T-helper 17 cell (primary cell): ENCODE data around the gene SH3RF3. TPM values are rescaled to one million over a fixed set of nuclear protein-coding genes. Genes with fewer than 3 reads are reported as not detected.

Source experiments
- ATAC-seq: fragments of 150-1000 bp; cut with Tn5 transposase; 2 replicates; pipeline ENCODE4 v1.10.0; 2021; ENCODE audit warnings: mild to moderate bottlenecking, moderate library complexity
- DNase-seq, 3 donors: peaks; one replicate each; pipeline versions ENCODE4 v3.0.0 to v3.0.0-alpha.2; 2020 to 2021
- H3K9me3 ChIP-seq: one replicate; pipeline ENCODE4 v1.7.0; 2013; ENCODE audit warnings: low read length, mild to moderate bottlenecking; ENCODE audit not compliant: control insufficient read depth, poor library complexity, severe bottlenecking
- H3K27ac Mint-ChIP-seq: one replicate; pipeline ENCODE4 v1.8.0; 2022; ENCODE audit warnings: mild to moderate bottlenecking, moderate library complexity, mixed read lengths
- H3K27me3 Mint-ChIP-seq: one replicate; pipeline ENCODE4 v1.8.0; 2022; ENCODE audit warnings: mixed read lengths
- H3K36me3 Mint-ChIP-seq: one replicate; pipeline ENCODE4 v1.8.0; 2022; ENCODE audit warnings: low read depth, mixed read lengths
- H3K4me1 Mint-ChIP-seq: one replicate; pipeline ENCODE4 v1.8.0; 2022; ENCODE audit warnings: mild to moderate bottlenecking, mixed read lengths
- H3K4me3 Mint-ChIP-seq: one replicate; pipeline ENCODE4 v1.8.0; 2022; ENCODE audit warnings: mild to moderate bottlenecking, moderate library complexity, mixed read lengths
- total RNA-seq, 4 donors: library from RNA in 2 of 4; stranded (reverse) in 2 of 4; gene quantifications; one replicate each; pipeline ENCODE4 v1.2.3 and lab custom pipeline; 2022 to 2026

SH3RF3 gene
- total RNA-seq, 2 donors from 2014 or later = 0.16 to 0.27 TPM

DNA sequence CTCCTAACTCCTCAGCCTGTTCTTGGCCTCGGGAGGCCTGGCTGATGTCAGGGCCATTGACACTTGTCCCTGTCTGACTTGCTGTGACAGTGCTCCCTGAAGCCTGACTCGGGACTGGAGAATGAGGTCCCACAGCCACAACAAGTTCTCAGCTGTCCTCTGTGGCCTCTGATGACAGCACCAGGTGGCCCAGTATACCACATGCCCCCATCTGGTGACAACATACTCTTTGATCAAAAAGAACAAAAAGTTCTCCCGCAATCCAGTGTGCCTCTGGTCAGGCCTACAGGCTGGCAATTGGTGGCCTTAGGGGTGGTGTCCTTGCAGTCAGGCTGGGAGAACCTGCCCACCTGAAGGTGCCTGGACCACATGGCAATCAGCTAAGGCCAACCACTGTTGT, 382.2 kb downstream of the SH3RF3 start:
- Mint-ChIP-seq H3K27me3 (peaks cover 14% of the 10 kb centered on the region), H3K27ac (no peak overlapping the region), H3K36me3 (no peaks in the 10 kb centered on the region), H3K4me3 (no peak overlapping the region), H3K4me1 (peaks cover 14% of the 10 kb centered on the region)
- H3K9me3 ChIP-seq = no peaks in the 10 kb centered on the region
- no peak for ATAC-seq
- no peak for DNase-seq

- ATAC-seq = no peak
- Mint-ChIP-seq H3K27ac (no peak overlapping the region), H3K4me3 (no peak overlapping the region), H3K27me3 (peaks cover 14% of the 10 kb centered on the region), H3K36me3 (no peaks in the 10 kb centered on the region), H3K4me1 (peaks cover 14% of the 10 kb centered on the region)
- no peak for DNase-seq
- H3K9me3 ChIP-seq = no peaks in the 10 kb centered on the region
Measured at GRCh38 chr2:109512076-109512475, 383.1 kb downstream of the SH3RF3 start.

GRCh38 chr2:109513230-109513629, 384.2 kb downstream of the SH3RF3 start:
- DNase-seq (no peak), ATAC-seq (no peak)
- H3K36me3 Mint-ChIP-seq = no peaks in the 10 kb centered on the region
- peaks cover 14% of the 10 kb centered on the region for H3K4me1 Mint-ChIP-seq
- peak overlapping the region; percentile 66 for H3K27ac Mint-ChIP-seq
- H3K9me3 ChIP-seq = no peaks in the 10 kb centered on the region
- H3K4me3 Mint-ChIP-seq = no peak overlapping the region
- H3K27me3 Mint-ChIP-seq = peaks cover 14% of the 10 kb centered on the region

GRCh38 chr2:109513749-109514588, 385.0 kb downstream of the SH3RF3 start:
- Mint-ChIP-seq H3K4me3 (no peak overlapping the region), H3K36me3 (no peaks in the 10 kb centered on the region), H3K4me1 (peaks cover 14% of the 10 kb centered on the region), H3K27ac (peak overlapping the region; percentile 66), H3K27me3 (peaks cover 14% of the 10 kb centered on the region)
- no peaks in the 10 kb centered on the region for H3K9me3 ChIP-seq
- ATAC-seq (no peak), DNase-seq (no peak)

DNA sequence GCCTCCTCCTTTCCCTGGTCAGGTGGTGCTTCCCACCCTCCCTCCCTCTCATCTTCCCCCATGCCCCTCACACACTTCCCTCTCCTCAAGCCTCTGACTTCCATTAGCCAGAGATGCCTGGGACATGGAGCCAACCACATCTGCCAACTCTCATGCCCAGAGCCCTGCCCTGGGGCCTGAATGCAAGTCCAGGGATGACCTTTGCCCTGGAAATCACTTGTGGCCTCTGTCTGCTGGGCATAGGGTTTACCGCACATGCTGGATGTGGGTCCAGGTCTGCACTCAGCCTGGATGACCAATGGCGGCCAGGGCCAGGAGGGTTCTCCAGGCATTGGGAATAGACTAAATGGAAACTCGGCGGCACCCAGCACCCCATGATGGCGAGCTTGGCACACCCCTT, 385.9 kb downstream of the SH3RF3 start:
- peaks cover 12% of the 10 kb centered on the region for H3K4me1 Mint-ChIP-seq

DNA sequence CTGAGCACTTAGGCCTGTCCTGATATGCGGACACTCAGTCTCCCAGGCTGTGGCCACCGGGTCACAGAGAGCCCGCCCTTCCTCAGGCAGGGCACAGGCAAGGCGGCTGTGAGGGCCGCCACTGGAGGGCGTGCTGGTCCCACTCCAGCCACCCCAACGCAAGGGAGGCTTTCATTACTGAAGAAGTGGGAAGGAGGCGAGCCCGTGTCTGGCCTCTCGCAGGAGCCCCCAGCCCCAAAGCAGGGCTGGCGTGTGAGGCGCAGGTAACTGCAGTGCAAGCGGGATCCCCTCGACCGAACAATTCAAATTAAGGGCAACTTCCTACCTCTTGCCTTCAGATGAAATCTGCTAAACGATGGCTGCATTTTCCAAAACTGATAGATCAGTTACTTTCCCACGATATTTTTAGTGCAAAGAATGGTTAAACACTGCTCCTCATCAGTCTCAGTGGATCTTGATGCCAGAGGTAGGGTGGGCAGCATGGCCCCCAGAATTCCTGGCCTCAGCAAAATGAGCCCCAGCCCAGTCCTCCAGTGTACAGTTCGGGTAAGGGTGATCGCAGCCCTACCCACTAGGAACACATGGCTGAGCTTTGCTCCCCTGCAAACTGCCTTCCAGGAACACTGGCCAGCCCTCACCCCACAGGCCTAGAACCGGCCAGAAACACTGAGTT, 387.6 kb downstream of the SH3RF3 start:
- no peaks in the 10 kb centered on the region for H3K9me3 ChIP-seq
- Mint-ChIP-seq H3K4me3 (no peak overlapping the region), H3K36me3 (no peaks in the 10 kb centered on the region), H3K27me3 (peaks cover 14% of the 10 kb centered on the region), H3K27ac (no peak overlapping the region), H3K4me1 (peaks cover 8% of the 10 kb centered on the region)
- DNase-seq (no peak), ATAC-seq (no peak)

More for the DNA sequence above, 385.9 kb downstream of the SH3RF3 start:
- no peaks in the 10 kb centered on the region for H3K9me3 ChIP-seq
- no peak for ATAC-seq
- no peak for DNase-seq
- peaks cover 14% of the 10 kb centered on the region for H3K27me3 Mint-ChIP-seq
- H3K27ac Mint-ChIP-seq = no peak overlapping the region
- H3K4me3 Mint-ChIP-seq = no peak overlapping the region
- no peaks in the 10 kb centered on the region for H3K36me3 Mint-ChIP-seq

DNA sequence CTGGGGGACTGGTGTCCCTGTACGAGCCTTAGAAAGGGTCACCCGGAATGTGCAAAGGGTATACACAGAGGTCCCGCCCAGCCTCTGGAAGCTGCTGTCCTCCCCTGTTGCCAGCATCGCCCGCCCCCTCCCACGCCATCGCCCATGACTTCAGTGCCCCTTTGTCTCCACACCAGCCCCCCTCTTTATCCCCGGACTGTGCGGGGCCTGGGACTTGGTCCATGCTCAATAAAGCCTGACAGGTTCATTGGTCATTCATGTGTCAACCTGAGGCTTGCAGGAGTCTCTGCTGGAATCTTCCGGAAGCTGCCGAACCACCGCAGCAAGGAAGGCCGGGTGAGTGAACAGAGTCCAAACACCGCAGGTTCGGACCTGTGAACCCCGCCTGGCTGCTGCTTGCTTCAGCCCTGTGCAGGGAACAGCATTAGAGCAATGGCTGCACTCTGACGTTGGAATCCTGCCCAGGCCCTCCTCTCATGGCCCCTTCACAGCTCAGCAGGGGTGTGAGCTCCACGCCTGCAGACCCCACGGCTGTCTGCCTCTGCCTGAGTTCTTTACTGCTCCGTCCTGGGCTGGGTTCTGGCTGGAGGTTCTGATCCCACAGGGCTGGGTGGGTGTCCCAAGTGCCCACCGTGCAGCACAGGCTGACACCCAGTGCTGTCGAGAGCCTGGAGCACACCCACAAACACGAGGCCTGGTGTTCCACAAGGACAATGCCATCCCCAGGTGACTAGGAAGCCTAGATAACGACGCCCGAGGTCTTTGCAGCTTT, 388.3 kb downstream of the SH3RF3 start:
- Mint-ChIP-seq H3K36me3 (no peaks in the 10 kb centered on the region), H3K27me3 (peaks cover 14% of the 10 kb centered on the region), H3K4me1 (peaks cover 8% of the 10 kb centered on the region), H3K4me3 (no peak overlapping the region), H3K27ac (no peak overlapping the region)
- H3K9me3 ChIP-seq = no peaks in the 10 kb centered on the region
- no peak for ATAC-seq
- DNase-seq = no peak

DNA sequence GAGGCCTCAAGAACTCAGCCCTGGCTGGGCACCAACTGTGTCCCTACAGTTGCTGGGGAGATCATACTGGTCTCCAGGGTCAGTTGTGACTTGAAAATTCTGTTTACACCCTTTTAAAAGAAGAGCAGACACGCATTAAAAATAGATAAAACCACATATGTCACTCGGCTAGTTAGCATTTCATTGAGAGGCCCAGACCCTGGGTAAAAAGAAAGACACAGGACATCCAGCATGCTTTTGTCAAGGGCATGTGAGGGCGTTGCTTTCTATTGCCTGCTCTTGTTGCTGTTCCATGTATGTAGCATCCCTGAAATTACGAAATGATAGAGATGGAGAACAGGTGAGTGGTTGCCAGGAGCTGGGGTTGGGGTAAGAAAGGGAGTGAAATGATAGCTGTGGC, 390.5 kb downstream of the SH3RF3 start:
- Mint-ChIP-seq H3K4me3 (no peak overlapping the region), H3K4me1 (peaks cover 2% of the 10 kb centered on the region), H3K27me3 (peaks cover 4% of the 10 kb centered on the region), H3K36me3 (no peaks in the 10 kb centered on the region), H3K27ac (no peak overlapping the region)
- H3K9me3 ChIP-seq = no peaks in the 10 kb centered on the region
- ATAC-seq = no peak
- DNase-seq = no peak

DNA sequence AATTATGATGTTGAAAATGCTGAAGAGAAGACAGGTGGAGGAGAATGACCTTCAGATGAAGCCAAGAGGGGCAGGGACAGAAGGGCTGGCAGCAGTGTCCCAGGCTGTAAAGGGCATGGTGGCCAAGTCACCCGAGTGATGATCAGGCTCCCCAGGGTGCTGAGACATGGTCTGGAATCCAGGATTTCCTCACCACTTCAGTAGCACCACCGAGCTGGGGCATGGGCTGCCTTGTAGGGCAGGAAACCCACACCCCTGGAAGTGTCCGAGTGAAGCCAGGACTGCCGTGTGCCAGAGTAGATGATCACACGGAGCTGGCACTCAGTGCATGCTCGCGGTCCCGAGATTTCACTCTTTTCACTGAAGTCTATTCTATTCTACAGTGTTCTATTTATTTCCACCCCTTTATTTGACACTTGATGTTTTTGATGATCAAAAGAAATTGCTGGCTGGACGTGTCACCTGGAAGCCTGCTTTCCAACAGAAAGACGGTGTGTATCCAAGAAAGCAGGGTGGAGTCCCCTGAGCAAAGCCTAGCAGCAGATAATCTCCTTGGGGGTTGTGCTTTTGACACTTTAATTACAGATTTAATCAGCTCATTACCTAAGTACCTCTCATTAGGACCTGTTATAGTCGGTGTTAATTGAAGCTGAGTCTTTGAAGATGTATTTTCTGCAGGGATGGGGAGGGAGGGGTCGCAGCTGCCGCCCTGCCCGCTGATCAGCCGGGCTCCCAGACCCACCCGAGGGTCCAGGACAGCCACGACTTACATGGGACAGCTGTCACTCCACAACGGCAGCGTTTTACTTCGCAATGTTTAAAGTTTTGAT, 392.4 kb downstream of the SH3RF3 start:
- DNase-seq (no peak), ATAC-seq (no peak)
- no peaks in the 10 kb centered on the region for H3K9me3 ChIP-seq
- H3K4me3 Mint-ChIP-seq = no peak overlapping the region
- H3K36me3 Mint-ChIP-seq = no peaks in the 10 kb centered on the region
- H3K27ac Mint-ChIP-seq = no peak overlapping the region
- H3K27me3 Mint-ChIP-seq = no peaks in the 10 kb centered on the region
- H3K4me1 Mint-ChIP-seq = no peaks in the 10 kb centered on the region

DNA sequence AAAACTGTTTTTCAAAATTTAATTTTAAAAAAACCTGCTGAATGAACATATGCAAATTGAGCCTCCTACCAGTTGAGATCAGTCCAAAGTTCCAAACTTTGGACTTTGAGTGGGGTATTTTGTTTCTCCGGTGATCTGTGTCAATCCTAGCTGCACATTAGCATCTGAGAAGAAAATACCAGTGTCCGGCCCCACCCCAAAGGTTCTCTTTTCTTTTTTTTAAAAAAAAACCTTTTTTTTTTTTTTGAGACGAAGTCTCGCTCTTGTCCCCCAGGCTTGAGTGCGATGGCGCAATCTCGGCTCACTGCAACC, 393.0 kb downstream of the SH3RF3 start:
- Mint-ChIP-seq H3K36me3 (no peaks in the 10 kb centered on the region), H3K27ac (no peak overlapping the region), H3K27me3 (peaks cover 4% of the 10 kb centered on the region), H3K4me3 (no peak overlapping the region), H3K4me1 (no peaks in the 10 kb centered on the region)
- ATAC-seq (no peak), DNase-seq (no peak)
- H3K9me3 ChIP-seq = no peaks in the 10 kb centered on the region

GRCh38 chr2:109523121-109523520, 394.1 kb downstream of the SH3RF3 start:
- H3K27me3 Mint-ChIP-seq = peaks cover 15% of the 10 kb centered on the region
- peaks cover 2% of the 10 kb centered on the region for H3K4me1 Mint-ChIP-seq
- no peak overlapping the region for H3K27ac Mint-ChIP-seq
- DNase-seq = no peak
- no peaks in the 10 kb centered on the region for H3K9me3 ChIP-seq
- no peak overlapping the region for H3K4me3 Mint-ChIP-seq
- no peak for ATAC-seq
- no peaks in the 10 kb centered on the region for H3K36me3 Mint-ChIP-seq

- H3K9me3 ChIP-seq = no peaks in the 10 kb centered on the region
- ATAC-seq = no peak
- no peak for DNase-seq
- Mint-ChIP-seq H3K27me3 (peaks cover 20% of the 10 kb centered on the region), H3K27ac (no peak overlapping the region), H3K36me3 (no peaks in the 10 kb centered on the region), H3K4me1 (peaks cover 2% of the 10 kb centered on the region), H3K4me3 (no peak overlapping the region)
Measured at GRCh38 chr2:109523536-109524361, 394.7 kb downstream of the SH3RF3 start.
